ENCODE measurements around the gene AGPAT4. TPM values are rescaled to one million over a fixed set of nuclear protein-coding genes. Genes with fewer than 3 reads are reported as not detected.
A peak's percentile ranks its signal among the peaks of the same experiment; 100 is the strongest.

AGPAT4 gene
- polyA plus RNA-seq, 6 donors from 2014 or later: 0.04 to 3.2 (median 1.4) TPM

- DNase-seq: no peak
- H3K36me3 Mint-ChIP-seq: peaks cover 2 to 15% of the 10 kb centered on the region in 2 donors
- no peak overlapping the region for H3K4me3 Mint-ChIP-seq
- no peak for ATAC-seq (ENCODE audit: low read depth in 2 of 2)
- H3K27me3 Mint-ChIP-seq: no peaks in the 10 kb centered on the region
- peaks cover 0 to 20% (median 5%) of the 10 kb centered on the region in 7 donors for H3K9me3 Mint-ChIP-seq
- H3K27ac Mint-ChIP-seq: no peak overlapping the region
- peaks cover 0 to 4% (median 0%) of the 10 kb centered on the region in 3 donors for H3K4me1 Mint-ChIP-seq
Observed at GRCh38 chr6:161152907-161153662, 120.8 kb downstream of the AGPAT4 start.

GRCh38 chr6:161152527-161152862 lies 121.4 kb downstream of the AGPAT4 start:
- peak overlapping the region in 1 of 6 donors; percentile 82 for H3K27ac Mint-ChIP-seq

DNA sequence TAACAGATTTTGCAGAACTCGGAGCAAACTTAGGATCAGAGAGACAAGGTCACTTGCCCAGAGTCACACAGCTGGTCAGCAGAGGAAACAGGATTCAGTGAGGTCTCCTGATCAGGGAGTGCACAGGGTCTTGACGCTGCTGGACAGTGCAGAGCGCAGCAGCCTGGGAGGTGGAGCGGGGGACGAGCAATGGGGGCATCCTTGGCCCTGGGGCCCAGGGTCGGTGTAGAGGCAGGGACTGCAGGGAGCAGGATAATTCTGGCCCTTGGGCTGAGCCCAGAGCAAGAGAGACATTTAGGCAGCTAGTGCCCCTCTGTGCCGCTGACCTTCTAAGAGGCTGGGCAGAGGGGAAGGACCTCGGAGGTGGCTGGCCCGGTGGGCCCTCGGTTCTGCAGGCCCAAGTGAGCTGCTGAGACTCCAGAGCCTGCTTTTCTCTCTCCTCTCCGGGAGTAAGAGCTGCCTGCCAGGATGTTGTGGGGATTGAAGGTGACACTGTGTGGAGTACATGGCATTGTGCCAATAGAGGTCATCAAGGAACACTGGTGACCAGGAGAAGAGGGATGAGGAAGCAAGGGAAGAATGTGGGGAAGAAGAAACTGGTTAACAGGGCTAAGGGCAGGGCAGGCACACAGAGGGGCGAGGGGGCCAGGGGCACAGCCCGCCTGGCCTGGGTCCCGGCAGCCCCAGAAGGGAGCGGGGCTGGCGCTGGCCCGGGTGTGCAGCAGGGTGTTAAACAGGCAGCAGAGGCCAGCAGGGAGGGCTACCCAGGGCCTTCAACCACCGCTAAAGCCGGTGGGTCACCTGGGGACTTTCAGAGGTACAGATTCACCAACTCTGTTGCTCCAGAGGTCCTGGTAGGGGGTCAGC lies 122.0 kb downstream of the AGPAT4 start:
- Mint-ChIP-seq H3K27ac (peak overlapping the region in 1 of 6 donors; percentile 82), H3K4me3 (peak overlapping the region in 1 of 8 donors; percentile 17), H3K36me3 (peaks cover 0 to 9% of the 10 kb centered on the region in 2 donors), H3K9me3 (peaks cover 0 to 8% (median 2%) of the 10 kb centered on the region in 7 donors), H3K4me1 (peaks cover 0 to 4% (median 0%) of the 10 kb centered on the region in 3 donors), H3K27me3 (no peaks in the 10 kb centered on the region)
- ATAC-seq (ENCODE audit: low read depth in 2 of 2) (no peak), DNase-seq (no peak)

More at GRCh38 chr6:161152527-161152862, 121.4 kb downstream of the AGPAT4 start:
- DNase-seq: no peak
- peaks cover 0 to 4% (median 0%) of the 10 kb centered on the region in 3 donors for H3K4me1 Mint-ChIP-seq
- H3K9me3 Mint-ChIP-seq: peaks cover 0 to 14% (median 5%) of the 10 kb centered on the region in 7 donors
- H3K27me3 Mint-ChIP-seq: no peaks in the 10 kb centered on the region
- H3K4me3 Mint-ChIP-seq: no peak overlapping the region
- no peak for ATAC-seq (ENCODE audit: low read depth in 2 of 2)
- peaks cover 0 to 10% of the 10 kb centered on the region in 2 donors for H3K36me3 Mint-ChIP-seq

GRCh38 chr6:161151059-161151645 lies 122.7 kb downstream of the AGPAT4 start:
- Mint-ChIP-seq H3K27ac (no peak overlapping the region), H3K9me3 (peaks cover 0 to 3% (median 0%) of the 10 kb centered on the region in 7 donors), H3K27me3 (no peaks in the 10 kb centered on the region), H3K4me1 (peaks cover 0 to 4% (median 0%) of the 10 kb centered on the region in 3 donors), H3K4me3 (peak overlapping the region in 1 of 8 donors; percentile 35), H3K36me3 (peaks cover 0 to 13% of the 10 kb centered on the region in 2 donors)
- no peak for ATAC-seq (ENCODE audit: low read depth in 2 of 2)
- no peak for DNase-seq

GRCh38 chr6:161150566-161150965 lies 123.3 kb downstream of the AGPAT4 start:
- H3K27ac Mint-ChIP-seq: no peak overlapping the region
- H3K4me1 Mint-ChIP-seq: peaks cover 0 to 4% (median 0%) of the 10 kb centered on the region in 3 donors
- H3K27me3 Mint-ChIP-seq: no peaks in the 10 kb centered on the region
- H3K36me3 Mint-ChIP-seq: peaks cover 0 to 8% of the 10 kb centered on the region in 2 donors
- H3K9me3 Mint-ChIP-seq: no peaks in the 10 kb centered on the region
- peak overlapping the region in 1 of 8 donors; percentile 35 for H3K4me3 Mint-ChIP-seq
- no peak for DNase-seq
- ATAC-seq (ENCODE audit: low read depth in 2 of 2): no peak

GRCh38 chr6:161150136-161150535 lies 123.7 kb downstream of the AGPAT4 start:
- H3K4me1 Mint-ChIP-seq: peaks cover 0 to 4% (median 0%) of the 10 kb centered on the region in 3 donors

DNA sequence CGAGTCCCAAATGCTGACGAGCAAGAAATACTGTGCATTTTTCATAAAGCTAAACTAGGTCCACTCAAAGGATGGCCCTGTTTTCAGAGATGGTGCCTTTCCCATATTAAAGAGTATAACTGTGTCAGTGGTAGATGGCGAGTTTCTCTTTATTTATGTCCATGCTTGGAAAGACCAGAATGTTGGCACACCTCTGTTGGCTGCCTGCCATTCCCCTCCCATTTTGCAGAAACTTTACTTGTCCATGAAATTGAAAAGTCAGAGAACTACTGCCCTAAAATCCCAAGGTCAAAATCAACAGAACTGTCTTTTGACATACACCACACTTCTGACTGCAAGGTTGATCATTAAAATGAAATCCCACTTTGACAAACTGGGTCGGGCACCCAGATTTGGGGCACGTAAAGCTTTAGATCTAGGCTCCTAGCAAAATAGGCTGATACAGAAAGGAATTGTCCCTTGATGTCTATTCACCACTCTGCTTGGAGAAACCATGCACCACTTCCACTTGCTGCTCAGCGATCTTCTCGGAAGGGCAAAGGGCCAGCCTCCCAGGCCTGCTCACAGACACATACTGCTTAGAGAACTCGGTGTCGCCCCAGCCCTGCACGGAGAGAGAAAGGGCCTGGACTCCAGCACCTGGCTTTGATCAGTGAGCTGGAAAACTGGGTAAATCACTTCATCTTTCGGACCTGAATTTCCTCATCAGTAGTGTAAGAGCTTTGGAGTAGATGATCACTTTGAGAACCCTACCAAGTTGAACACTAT lies 130.0 kb downstream of the AGPAT4 start:
- H3K4me1 Mint-ChIP-seq: no peaks in the 10 kb centered on the region
- no peak for DNase-seq
- H3K4me3 Mint-ChIP-seq: peak overlapping the region in 2 of 8 donors; percentile 28 to 53
- no peaks in the 10 kb centered on the region for H3K9me3 Mint-ChIP-seq
- H3K27me3 Mint-ChIP-seq: no peaks in the 10 kb centered on the region
- peaks cover 7 to 14% of the 10 kb centered on the region in 2 donors for H3K36me3 Mint-ChIP-seq
- peak overlapping the region in 1 of 6 donors; percentile 59 for H3K27ac Mint-ChIP-seq
- ATAC-seq (ENCODE audit: low read depth in 2 of 2): no peak

More at GRCh38 chr6:161150136-161150535, 123.7 kb downstream of the AGPAT4 start:
- Mint-ChIP-seq H3K36me3 (peaks cover 0 to 8% of the 10 kb centered on the region in 2 donors), H3K27ac (peak overlapping the region in 1 of 6 donors; percentile 33), H3K27me3 (no peaks in the 10 kb centered on the region), H3K9me3 (no peaks in the 10 kb centered on the region), H3K4me3 (no peak overlapping the region)
- no peak for DNase-seq
- no peak for ATAC-seq (ENCODE audit: low read depth in 2 of 2)

- no peak overlapping the region for H3K27ac Mint-ChIP-seq
- DNase-seq (no peak), ATAC-seq (ENCODE audit: low read depth in 2 of 2) (no peak)
- H3K4me1 Mint-ChIP-seq: no peaks in the 10 kb centered on the region
- no peaks in the 10 kb centered on the region for H3K27me3 Mint-ChIP-seq
- H3K4me3 Mint-ChIP-seq: peak overlapping the region in 1 of 8 donors; percentile 66
- H3K36me3 Mint-ChIP-seq: peaks cover 7 to 14% of the 10 kb centered on the region in 2 donors
- no peaks in the 10 kb centered on the region for H3K9me3 Mint-ChIP-seq
Observed at GRCh38 chr6:161142957-161143296, 130.9 kb downstream of the AGPAT4 start.

DNA sequence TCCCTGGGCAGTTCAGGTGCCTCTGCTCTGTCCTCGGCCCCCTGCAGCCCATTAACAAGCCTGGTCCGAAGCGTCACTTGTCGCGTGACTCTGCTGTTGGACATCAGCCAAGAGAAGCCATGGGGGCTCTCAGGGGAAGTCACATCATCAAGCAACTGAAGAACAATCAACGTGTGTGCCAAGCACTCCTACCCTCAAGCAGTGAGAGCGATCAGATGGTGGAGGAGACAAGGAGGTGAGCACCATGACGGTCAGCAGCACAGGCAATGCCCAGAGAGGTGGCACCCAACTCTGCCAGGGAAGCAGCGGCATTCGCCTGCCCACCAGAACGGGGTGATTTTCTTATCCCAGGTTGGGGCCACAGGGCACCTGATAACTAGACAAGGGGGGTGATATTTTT lies 132.7 kb downstream of the AGPAT4 start:
- no peaks in the 10 kb centered on the region for H3K9me3 Mint-ChIP-seq
- peaks cover 3 to 10% (median 7%) of the 10 kb centered on the region in 3 donors for H3K4me1 Mint-ChIP-seq
- H3K36me3 Mint-ChIP-seq: peaks cover 6 to 7% of the 10 kb centered on the region in 2 donors
- no peaks in the 10 kb centered on the region for H3K27me3 Mint-ChIP-seq
- no peak overlapping the region for H3K4me3 Mint-ChIP-seq
- DNase-seq (no peak), ATAC-seq (ENCODE audit: low read depth in 2 of 2) (no peak)
- H3K27ac Mint-ChIP-seq: no peak overlapping the region

GRCh38 chr6:161140554-161140875 lies 133.3 kb downstream of the AGPAT4 start:
- Mint-ChIP-seq H3K4me3 (no peak overlapping the region), H3K36me3 (peaks cover 6 to 7% of the 10 kb centered on the region in 2 donors), H3K27ac (no peak overlapping the region), H3K9me3 (no peaks in the 10 kb centered on the region), H3K27me3 (no peaks in the 10 kb centered on the region), H3K4me1 (peaks cover 6 to 17% (median 13%) of the 10 kb centered on the region in 3 donors)
- DNase-seq (no peak), ATAC-seq (ENCODE audit: low read depth in 2 of 2) (no peak)

- Mint-ChIP-seq H3K4me1 (peaks cover 6 to 22% (median 17%) of the 10 kb centered on the region in 3 donors), H3K27me3 (no peaks in the 10 kb centered on the region), H3K9me3 (no peaks in the 10 kb centered on the region), H3K27ac (no peak overlapping the region), H3K36me3 (peaks cover 6 to 7% of the 10 kb centered on the region in 2 donors), H3K4me3 (no peak overlapping the region)
- no peak for ATAC-seq (ENCODE audit: low read depth in 2 of 2)
- DNase-seq: no peak
Observed at GRCh38 chr6:161139766-161140553, 133.9 kb downstream of the AGPAT4 start.

DNA sequence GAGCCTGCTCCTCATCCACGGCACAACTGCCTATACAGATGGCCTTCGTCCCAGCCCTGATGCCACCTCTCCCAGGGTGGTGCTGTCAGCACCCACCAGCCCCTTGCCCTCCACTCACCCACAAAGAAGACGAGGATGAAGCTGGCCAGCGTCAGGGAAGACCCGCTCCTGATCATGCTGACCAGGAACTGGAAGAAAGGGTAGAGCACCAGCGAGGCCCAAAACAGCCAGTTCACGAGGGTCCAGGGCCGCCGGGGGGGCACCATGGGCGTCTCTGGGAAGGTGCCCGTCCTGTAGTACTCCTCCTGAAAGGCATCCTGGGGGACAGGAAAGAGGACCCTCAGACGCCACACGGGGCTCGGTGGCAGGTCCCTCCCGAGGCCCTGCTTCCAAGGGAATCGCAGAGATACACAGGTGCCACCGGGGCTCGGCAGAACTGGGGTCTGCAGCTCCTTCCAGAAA lies 134.5 kb downstream of the AGPAT4 start:
- H3K4me3 Mint-ChIP-seq: no peak overlapping the region
- H3K9me3 Mint-ChIP-seq: no peaks in the 10 kb centered on the region
- ATAC-seq (ENCODE audit: low read depth in 2 of 2) (no peak), DNase-seq (no peak)
- H3K27ac Mint-ChIP-seq: no peak overlapping the region
- peaks cover 6 to 25% (median 17%) of the 10 kb centered on the region in 3 donors for H3K4me1 Mint-ChIP-seq
- peaks cover 6 to 7% of the 10 kb centered on the region in 2 donors for H3K36me3 Mint-ChIP-seq
- no peaks in the 10 kb centered on the region for H3K27me3 Mint-ChIP-seq

All from naive B cell (primary cell).